Effector memory CD4-positive, alpha-beta T cell (primary cell): Measurements from ENCODE around the gene ZEB1.
A peak's percentile ranks its signal among the peaks of the same experiment; 100 is the strongest.

Experiments
- DNase-seq, 3 donors: peaks; one replicate each; pipeline ENCODE4 v3.0.0-alpha.2; 2020
- H3K27ac ChIP-seq: 2 replicates; pipeline ENCODE4 v1.7.0; 2013; ENCODE audit warnings: mild to moderate bottlenecking, low read length, moderate library complexity; ENCODE audit not compliant: insufficient read depth, poor library complexity, severe bottlenecking
- H3K27me3 ChIP-seq: replicated peaks from 2 replicates; pipeline ENCODE4 v1.7.0; 2013; ENCODE audit warnings: mild to moderate bottlenecking, low read length; ENCODE audit not compliant: insufficient read depth, control insufficient read depth, poor library complexity, severe bottlenecking
- H3K36me3 ChIP-seq: 2 replicates; pipeline ENCODE4 v1.7.0; 2013; ENCODE audit warnings: mild to moderate bottlenecking, low read length, moderate library complexity; ENCODE audit not compliant: control insufficient read depth, insufficient read depth
- H3K4me1 ChIP-seq: 2 replicates; pipeline ENCODE4 v1.7.0; 2013; ENCODE audit warnings: low read length, mild to moderate bottlenecking; ENCODE audit not compliant: control insufficient read depth, insufficient read depth, poor library complexity, severe bottlenecking
- H3K4me3 ChIP-seq: 2 replicates; pipeline ENCODE4 v1.7.0; 2013; ENCODE audit warnings: low read length, low read depth, mild to moderate bottlenecking; ENCODE audit not compliant: insufficient read depth, poor library complexity, severe bottlenecking
- H3K9me3 ChIP-seq: 2 replicates; pipeline ENCODE4 v1.7.0; 2013; ENCODE audit warnings: mild to moderate bottlenecking, low read length, moderate library complexity; ENCODE audit not compliant: control insufficient read depth
- total RNA-seq, 3 donors: gene quantifications; one replicate each; lab custom pipeline; 2026; lab: John Stamatoyannopoulos, UW

ZEB1 gene
- total RNA-seq, result 118 to 121 (median 119) reads per million in 3 donors

DNA sequence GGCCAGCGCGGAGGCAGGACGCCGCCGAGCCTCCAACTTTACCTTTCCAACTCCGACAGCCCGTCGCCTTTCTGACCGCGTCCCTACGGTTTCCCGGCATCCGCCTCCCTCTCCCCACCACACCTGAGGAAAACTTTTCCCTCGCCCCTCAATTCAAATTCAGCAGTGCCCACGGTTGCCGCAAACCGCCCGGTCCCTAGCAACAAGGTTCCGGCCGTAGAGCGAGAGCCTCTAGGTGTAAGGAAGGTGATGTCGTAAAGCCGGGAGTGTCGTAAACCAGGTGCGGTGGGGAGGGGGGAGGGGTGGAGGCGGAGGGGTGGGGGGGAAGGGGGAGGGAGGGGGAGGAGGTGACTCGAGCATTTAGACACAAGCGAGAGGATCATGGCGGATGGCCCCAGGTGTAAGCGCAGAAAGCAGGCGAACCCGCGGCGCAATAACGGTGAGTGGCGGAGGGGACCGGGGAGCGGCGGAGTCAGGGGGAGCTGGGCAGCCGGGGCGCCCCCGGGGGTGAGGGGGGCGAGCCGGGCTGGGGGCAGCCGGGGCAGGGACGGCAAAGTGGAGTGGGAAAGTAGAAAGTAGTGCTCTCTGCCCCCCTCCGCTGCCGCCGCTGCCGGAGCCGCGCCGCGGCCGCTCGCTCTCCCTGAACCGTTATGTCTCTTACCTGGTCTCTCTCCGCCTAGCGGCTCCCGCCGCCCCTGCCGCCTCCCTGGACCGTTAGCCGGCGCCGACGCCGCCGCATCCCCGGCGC lies at the start of gene ZEB1:
ZEB1 (plus strand) TSS at position 363 of the 748 bp plus-strand sequence; CDS start at position 382, 19 bp downstream.
- peak within 1 kb of the TSS; percentile 87 for H3K4me3 ChIP-seq
- no peaks in the 10 kb centered on the region for H3K9me3 ChIP-seq
- no peaks in the 10 kb centered on the region for H3K36me3 ChIP-seq
- peak; percentile 86 to 92 (median 90) for DNase-seq
- H3K27ac ChIP-seq, result peak within 1 kb of the TSS; percentile 95
- no peaks in the 10 kb centered on the region for H3K4me1 ChIP-seq
- no peaks in the 10 kb centered on the region for H3K27me3 ChIP-seq

- no peaks in the 10 kb centered on the region for H3K9me3 ChIP-seq
Measured at GRCh38 chr10:31270954-31271353, 48.1 kb upstream of the ZEB1 start.

GRCh38 chr10:31272841-31273240 lies 46.2 kb upstream of the ZEB1 start:
- no peaks in the 10 kb centered on the region for H3K9me3 ChIP-seq
- H3K36me3 ChIP-seq, result no peaks in the 10 kb centered on the region
- no peaks in the 10 kb centered on the region for H3K27me3 ChIP-seq
- DNase-seq, result no peak
- no peak overlapping the region for H3K27ac ChIP-seq
- no peaks in the 10 kb centered on the region for H3K4me1 ChIP-seq
- H3K4me3 ChIP-seq, result no peak overlapping the region

More at GRCh38 chr10:31270954-31271353, 48.1 kb upstream of the ZEB1 start:
- Histone ChIP-seq H3K27ac (no peak overlapping the region), H3K4me3 (no peak overlapping the region), H3K27me3 (no peaks in the 10 kb centered on the region), H3K36me3 (no peaks in the 10 kb centered on the region), H3K4me1 (no peaks in the 10 kb centered on the region)
- no peak for DNase-seq

GRCh38 chr10:31273789-31274188 lies 45.2 kb upstream of the ZEB1 start:
- Histone ChIP-seq H3K4me3 (no peak overlapping the region), H3K27me3 (no peaks in the 10 kb centered on the region), H3K27ac (no peak overlapping the region), H3K4me1 (no peaks in the 10 kb centered on the region), H3K9me3 (no peaks in the 10 kb centered on the region), H3K36me3 (no peaks in the 10 kb centered on the region)
- DNase-seq, result no peak

GRCh38 chr10:31274310-31274709 lies 44.7 kb upstream of the ZEB1 start:
- Histone ChIP-seq H3K36me3 (no peaks in the 10 kb centered on the region), H3K4me1 (no peaks in the 10 kb centered on the region), H3K27me3 (no peaks in the 10 kb centered on the region), H3K9me3 (no peaks in the 10 kb centered on the region), H3K4me3 (no peak overlapping the region), H3K27ac (no peak overlapping the region)
- no peak for DNase-seq

GRCh38 chr10:31278279-31278941 lies 40.6 kb upstream of the ZEB1 start:
- Histone ChIP-seq H3K4me3 (no peak overlapping the region), H3K27ac (no peak overlapping the region), H3K4me1 (no peaks in the 10 kb centered on the region), H3K9me3 (no peaks in the 10 kb centered on the region), H3K36me3 (no peaks in the 10 kb centered on the region), H3K27me3 (no peaks in the 10 kb centered on the region)
- DNase-seq, result no peak

DNA sequence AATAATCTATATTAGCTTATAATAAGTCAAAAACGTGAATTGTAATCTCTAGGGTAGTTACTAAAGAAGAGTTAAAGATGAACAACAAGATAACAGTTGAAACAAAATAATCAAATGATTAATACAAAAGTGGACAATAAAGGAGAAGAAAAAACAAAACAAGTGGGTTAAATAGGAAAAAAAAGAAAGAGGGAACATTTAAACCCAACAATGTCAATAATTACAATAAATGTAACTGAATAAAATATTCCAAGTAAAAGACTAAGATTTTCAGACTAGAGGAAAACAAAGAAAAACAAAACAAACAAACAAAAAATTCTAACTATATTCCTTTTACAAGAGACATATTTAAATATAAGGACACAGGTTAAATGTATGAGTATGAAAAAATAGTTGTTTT lies 38.0 kb upstream of the ZEB1 start:
- H3K27ac ChIP-seq, result no peak overlapping the region
- no peaks in the 10 kb centered on the region for H3K9me3 ChIP-seq
- H3K36me3 ChIP-seq, result no peaks in the 10 kb centered on the region
- H3K4me3 ChIP-seq, result no peak overlapping the region
- no peaks in the 10 kb centered on the region for H3K4me1 ChIP-seq
- DNase-seq, result no peak
- H3K27me3 ChIP-seq, result no peaks in the 10 kb centered on the region

DNA sequence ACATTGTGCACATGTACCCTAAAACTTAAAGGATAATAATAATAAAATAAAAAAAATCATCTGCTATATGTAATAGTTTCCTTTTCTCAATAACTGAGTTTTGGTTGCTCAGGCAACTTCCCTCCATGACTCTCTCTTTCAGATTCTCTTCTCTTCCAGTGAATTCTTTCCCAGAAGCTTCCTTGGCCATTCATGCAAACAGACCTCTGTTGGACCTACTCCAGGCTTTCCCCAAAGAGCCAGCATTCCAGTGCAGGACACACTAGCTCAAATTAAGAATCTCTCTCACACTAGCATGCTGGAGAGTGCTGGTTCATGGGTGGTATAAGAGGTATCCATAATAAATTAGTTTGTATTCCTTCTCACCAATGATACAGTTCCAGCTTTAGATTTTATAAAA lies 31.0 kb upstream of the ZEB1 start:
- H3K9me3 ChIP-seq, result no peaks in the 10 kb centered on the region
- no peaks in the 10 kb centered on the region for H3K27me3 ChIP-seq
- no peak for DNase-seq
- no peaks in the 10 kb centered on the region for H3K4me1 ChIP-seq
- H3K4me3 ChIP-seq, result no peak overlapping the region
- H3K27ac ChIP-seq, result no peak overlapping the region
- no peaks in the 10 kb centered on the region for H3K36me3 ChIP-seq

GRCh38 chr10:31288962-31289361 lies 30.1 kb upstream of the ZEB1 start:
- Histone ChIP-seq H3K27ac (no peak overlapping the region), H3K27me3 (no peaks in the 10 kb centered on the region), H3K4me1 (no peaks in the 10 kb centered on the region), H3K36me3 (no peaks in the 10 kb centered on the region), H3K9me3 (no peaks in the 10 kb centered on the region), H3K4me3 (no peak overlapping the region)
- DNase-seq, result no peak

DNA sequence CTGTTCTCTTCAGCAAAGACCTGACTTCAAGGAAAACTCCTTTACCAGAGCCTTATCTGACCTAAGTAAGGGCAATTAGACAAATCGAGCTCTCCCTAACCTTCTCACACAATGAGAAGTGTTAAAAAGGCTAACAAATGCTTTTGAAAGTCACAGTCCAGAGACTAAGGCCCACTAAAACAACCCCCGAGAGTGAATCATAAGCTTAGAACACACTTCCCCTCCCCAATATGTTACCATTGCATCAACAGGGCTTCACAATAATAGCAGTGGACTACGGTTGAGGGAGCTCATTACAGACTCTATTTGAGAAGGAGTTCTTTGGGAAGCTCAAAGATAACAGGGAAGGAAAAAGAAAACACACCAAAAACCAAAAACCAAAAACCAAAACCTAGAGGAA lies 28.6 kb upstream of the ZEB1 start:
- H3K27me3 ChIP-seq, result no peaks in the 10 kb centered on the region
- H3K9me3 ChIP-seq, result no peaks in the 10 kb centered on the region
- no peak overlapping the region for H3K4me3 ChIP-seq
- no peak for DNase-seq
- no peaks in the 10 kb centered on the region for H3K4me1 ChIP-seq
- H3K36me3 ChIP-seq, result no peaks in the 10 kb centered on the region
- no peak overlapping the region for H3K27ac ChIP-seq
